ENCODE data around the gene DLG4.
A peak's percentile ranks its signal among the peaks of the same experiment; 100 is the strongest.

The DLG4 gene

GRCh38 chr17:7146115-7146514 is 73.5 kb downstream of the DLG4 start:
- Histone ChIP-seq H3K4me1 (ENCODE audit: control insufficient read depth in 2 of 2, insufficient read depth in 1 of 2, low read depth in 1 of 2, low read length in 2 of 2) (peaks cover 10 to 16% of the 10 kb centered on the region in 2 donors), H2AFZ (ENCODE audit: low read length) (peak overlapping the region; percentile 12), H2BK5ac (ENCODE audit: low read length) (no peak overlapping the region), H3K9me3 (replicated peaks in 1 of 2; ENCODE audit: control insufficient read depth in 2 of 2, insufficient read depth in 1 of 2, low read depth in 1 of 2, low read length in 2 of 2) (no peaks in the 10 kb centered on the region), H3K14ac (ENCODE audit: low read length) (no peak overlapping the region), H3K4me3 (ENCODE audit: low read length in 2 of 2) (no peak overlapping the region), H3K4ac (ENCODE audit: low read length) (no peak overlapping the region), H3K23ac (ENCODE audit: low read depth, low read length, poor library complexity) (no peak overlapping the region), H3K79me1 (ENCODE audit: low read depth, low read length) (no peaks in the 10 kb centered on the region), H2AK5ac (ENCODE audit: low read depth, low read length) (no peak overlapping the region), H2BK15ac (ENCODE audit: low read length) (no peak overlapping the region), H3K9ac (ENCODE audit: low read depth, low read length, poor library complexity) (no peak overlapping the region), H4K8ac (ENCODE audit: low read depth, low read length) (no peak overlapping the region), H3K18ac (ENCODE audit: low read length) (no peak overlapping the region), H3K27ac (replicated peaks; ENCODE audit: low read length) (peak overlapping the region; percentile 9), H2BK12ac (ENCODE audit: low read length) (no peak overlapping the region), H4K91ac (ENCODE audit: low read depth, low read length, poor library complexity) (no peak overlapping the region), H3K36me3 (replicated peaks in 1 of 2; ENCODE audit: control insufficient read depth in 2 of 2, insufficient read depth in 2 of 2, low read length in 2 of 2) (no peaks in the 10 kb centered on the region), H2BK120ac (ENCODE audit: low read depth, low read length) (no peak overlapping the region), H3K27me3 (ENCODE audit: control insufficient read depth in 3 of 3, insufficient read depth in 3 of 3, low read depth in 1 of 3, low read length in 3 of 3) (peaks cover 0 to 2% (median 0%) of the 10 kb centered on the region in 3 experiments), H3K4me2 (ENCODE audit: insufficient read depth, low read length, poor library complexity, severe bottlenecking) (peak overlapping the region; percentile 14)
- WGBS, 2 donors (ENCODE audit: extremely low coverage in 2 of 2, insufficient read length in 2 of 2, insufficient replicate concordance in 1 of 2): no CpG with 5 or more reads among the region's 6 CpGs
- DNase-seq (ENCODE audit: low spot score): peak; percentile 62

GRCh38 chr17:7144213-7144612 is 75.4 kb downstream of the DLG4 start:
- WGBS, 2 donors (ENCODE audit: extremely low coverage in 2 of 2, insufficient read length in 2 of 2, insufficient replicate concordance in 1 of 2): no CpG with 5 or more reads among the region's 11 CpGs
- no peak overlapping the region for H3K4me2 ChIP-seq (ENCODE audit: insufficient read depth, low read length, poor library complexity, severe bottlenecking)
- no peaks in the 10 kb centered on the region for H3K9me3 ChIP-seq (replicated peaks in 1 of 2; ENCODE audit: control insufficient read depth in 2 of 2, insufficient read depth in 1 of 2, low read depth in 1 of 2, low read length in 2 of 2)
- no peak overlapping the region for H3K4me3 ChIP-seq (ENCODE audit: low read length in 2 of 2)
- no peak for DNase-seq (ENCODE audit: low spot score)
- no peak overlapping the region for H3K14ac ChIP-seq (ENCODE audit: low read length)
- H4K91ac ChIP-seq (ENCODE audit: low read depth, low read length, poor library complexity): no peak overlapping the region
- H3K36me3 ChIP-seq (replicated peaks in 1 of 2; ENCODE audit: control insufficient read depth in 2 of 2, insufficient read depth in 2 of 2, low read length in 2 of 2): no peaks in the 10 kb centered on the region
- no peak overlapping the region for H3K4ac ChIP-seq (ENCODE audit: low read length)
- H2AK5ac ChIP-seq (ENCODE audit: low read depth, low read length): no peak overlapping the region
- H4K8ac ChIP-seq (ENCODE audit: low read depth, low read length): no peak overlapping the region
- no peak overlapping the region for H3K18ac ChIP-seq (ENCODE audit: low read length)
- H2BK12ac ChIP-seq (ENCODE audit: low read length): no peak overlapping the region
- no peaks in the 10 kb centered on the region for H3K79me1 ChIP-seq (ENCODE audit: low read depth, low read length)
- no peak overlapping the region for H3K23ac ChIP-seq (ENCODE audit: low read depth, low read length, poor library complexity)
- no peak overlapping the region for H2BK15ac ChIP-seq (ENCODE audit: low read length)
- no peak overlapping the region for H3K27ac ChIP-seq (replicated peaks; ENCODE audit: low read length)
- H3K4me1 ChIP-seq (ENCODE audit: control insufficient read depth in 2 of 2, insufficient read depth in 1 of 2, low read depth in 1 of 2, low read length in 2 of 2): peaks cover 10 to 16% of the 10 kb centered on the region in 2 donors
- no peak overlapping the region for H2BK5ac ChIP-seq (ENCODE audit: low read length)
- H3K27me3 ChIP-seq (ENCODE audit: control insufficient read depth in 3 of 3, insufficient read depth in 3 of 3, low read depth in 1 of 3, low read length in 3 of 3): peaks cover 0 to 3% (median 0%) of the 10 kb centered on the region in 3 experiments
- H3K9ac ChIP-seq (ENCODE audit: low read depth, low read length, poor library complexity): no peak overlapping the region
- H2BK120ac ChIP-seq (ENCODE audit: low read depth, low read length): no peak overlapping the region
- H2AFZ ChIP-seq (ENCODE audit: low read length): no peak overlapping the region

GRCh38 chr17:7141824-7142223 is 77.8 kb downstream of the DLG4 start:
- no peak overlapping the region for H2AK5ac ChIP-seq (ENCODE audit: low read depth, low read length)
- H2BK120ac ChIP-seq (ENCODE audit: low read depth, low read length): no peak overlapping the region
- no peak overlapping the region for H3K4ac ChIP-seq (ENCODE audit: low read length)
- H3K4me2 ChIP-seq (ENCODE audit: insufficient read depth, low read length, poor library complexity, severe bottlenecking): no peak overlapping the region
- H3K27me3 ChIP-seq (ENCODE audit: control insufficient read depth in 3 of 3, insufficient read depth in 3 of 3, low read depth in 1 of 3, low read length in 3 of 3): peaks cover 0 to 3% (median 0%) of the 10 kb centered on the region in 3 experiments
- no peak overlapping the region for H3K14ac ChIP-seq (ENCODE audit: low read length)
- peaks cover 10 to 22% of the 10 kb centered on the region in 2 donors for H3K4me1 ChIP-seq (ENCODE audit: control insufficient read depth in 2 of 2, insufficient read depth in 1 of 2, low read depth in 1 of 2, low read length in 2 of 2)
- H2BK15ac ChIP-seq (ENCODE audit: low read length): no peak overlapping the region
- no peak overlapping the region for H3K4me3 ChIP-seq (ENCODE audit: low read length in 2 of 2)
- no CpG with 5 or more reads among the region's 10 CpGs for WGBS, 2 donors (ENCODE audit: extremely low coverage in 2 of 2, insufficient read length in 2 of 2, insufficient replicate concordance in 1 of 2)
- no peak for DNase-seq (ENCODE audit: low spot score)
- no peak overlapping the region for H3K27ac ChIP-seq (replicated peaks; ENCODE audit: low read length)
- no peak overlapping the region for H2BK5ac ChIP-seq (ENCODE audit: low read length)
- H4K91ac ChIP-seq (ENCODE audit: low read depth, low read length, poor library complexity): no peak overlapping the region
- H3K23ac ChIP-seq (ENCODE audit: low read depth, low read length, poor library complexity): no peak overlapping the region
- H2BK12ac ChIP-seq (ENCODE audit: low read length): no peak overlapping the region
- no peak overlapping the region for H3K18ac ChIP-seq (ENCODE audit: low read length)
- peaks cover 0 to 6% of the 10 kb centered on the region in 2 donors for H3K9me3 ChIP-seq (replicated peaks in 1 of 2; ENCODE audit: control insufficient read depth in 2 of 2, insufficient read depth in 1 of 2, low read depth in 1 of 2, low read length in 2 of 2)
- no peaks in the 10 kb centered on the region for H3K36me3 ChIP-seq (replicated peaks in 1 of 2; ENCODE audit: control insufficient read depth in 2 of 2, insufficient read depth in 2 of 2, low read length in 2 of 2)
- H3K9ac ChIP-seq (ENCODE audit: low read depth, low read length, poor library complexity): no peak overlapping the region
- no peaks in the 10 kb centered on the region for H3K79me1 ChIP-seq (ENCODE audit: low read depth, low read length)
- H2AFZ ChIP-seq (ENCODE audit: low read length): peak overlapping the region; percentile 28
- H4K8ac ChIP-seq (ENCODE audit: low read depth, low read length): no peak overlapping the region

- Histone ChIP-seq H2BK120ac (ENCODE audit: low read depth, low read length) (no peak overlapping the region), H2AFZ (ENCODE audit: low read length) (peak overlapping the region; percentile 1), H3K4me2 (ENCODE audit: insufficient read depth, low read length, poor library complexity, severe bottlenecking) (no peak overlapping the region), H3K18ac (ENCODE audit: low read length) (no peak overlapping the region), H2BK12ac (ENCODE audit: low read length) (no peak overlapping the region), H3K4me1 (ENCODE audit: control insufficient read depth in 2 of 2, insufficient read depth in 1 of 2, low read depth in 1 of 2, low read length in 2 of 2) (peaks cover 4 to 6% of the 10 kb centered on the region in 2 donors), H3K27ac (replicated peaks; ENCODE audit: low read length) (no peak overlapping the region), H3K36me3 (replicated peaks in 1 of 2; ENCODE audit: control insufficient read depth in 2 of 2, insufficient read depth in 2 of 2, low read length in 2 of 2) (no peaks in the 10 kb centered on the region), H3K4ac (ENCODE audit: low read length) (no peak overlapping the region), H4K91ac (ENCODE audit: low read depth, low read length, poor library complexity) (no peak overlapping the region), H2BK15ac (ENCODE audit: low read length) (no peak overlapping the region), H3K9ac (ENCODE audit: low read depth, low read length, poor library complexity) (no peak overlapping the region), H3K14ac (ENCODE audit: low read length) (no peak overlapping the region), H3K9me3 (replicated peaks in 1 of 2; ENCODE audit: control insufficient read depth in 2 of 2, insufficient read depth in 1 of 2, low read depth in 1 of 2, low read length in 2 of 2) (peaks cover 0 to 6% of the 10 kb centered on the region in 2 donors), H2AK5ac (ENCODE audit: low read depth, low read length) (peak overlapping the region; percentile 10), H3K79me1 (ENCODE audit: low read depth, low read length) (no peaks in the 10 kb centered on the region), H4K8ac (ENCODE audit: low read depth, low read length) (no peak overlapping the region), H2BK5ac (ENCODE audit: low read length) (no peak overlapping the region), H3K27me3 (ENCODE audit: control insufficient read depth in 3 of 3, insufficient read depth in 3 of 3, low read depth in 1 of 3, low read length in 3 of 3) (peaks cover 0 to 3% (median 0%) of the 10 kb centered on the region in 3 experiments), H3K4me3 (ENCODE audit: low read length in 2 of 2) (peak overlapping the region in 1 of 2 donors; percentile 2), H3K23ac (ENCODE audit: low read depth, low read length, poor library complexity) (no peak overlapping the region)
- no CpG with 5 or more reads among the region's 10 CpGs for WGBS, 2 donors (ENCODE audit: extremely low coverage in 2 of 2, insufficient read length in 2 of 2, insufficient replicate concordance in 1 of 2)
- DNase-seq (ENCODE audit: low spot score): no peak
Observed at GRCh38 chr17:7139400-7139799, 80.2 kb downstream of the DLG4 start.
